ENCODE results near the gene HLCS.
"Not testable (repeated sequence)": the region's sequence is repeated elsewhere in the genome, so short reads cannot be mapped to it uniquely, and the experiment has no call there.

The HLCS gene

GRCh38 chr21:36847189-36847588 is 119.3 kb downstream of the HLCS start:
- DNase-seq (ENCODE audit: low read depth): no peak

- no peak for DNase-seq (ENCODE audit: low read depth)
Measured at GRCh38 chr21:36846631-36847030, 119.8 kb downstream of the HLCS start.

DNA sequence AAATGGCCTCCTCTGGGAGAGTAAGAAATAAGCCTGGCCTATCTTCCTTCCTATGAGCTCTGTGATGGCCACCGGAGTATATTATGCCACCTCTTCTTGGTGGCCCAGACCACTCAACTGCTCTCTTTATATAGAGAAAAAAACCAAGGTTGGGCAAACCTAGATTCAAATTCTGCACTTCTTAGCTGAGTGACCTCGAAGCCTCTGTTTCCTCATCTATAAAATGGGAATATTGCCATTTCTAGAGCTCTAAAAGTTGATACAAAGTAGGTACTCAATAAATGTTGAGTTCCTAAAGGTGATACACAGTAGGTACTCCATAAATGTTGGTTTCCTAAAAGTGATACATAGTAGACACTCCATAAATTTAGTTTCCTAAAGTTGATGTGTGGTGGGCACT is 120.7 kb downstream of the HLCS start:
- no peak for DNase-seq (ENCODE audit: low read depth)

DNA sequence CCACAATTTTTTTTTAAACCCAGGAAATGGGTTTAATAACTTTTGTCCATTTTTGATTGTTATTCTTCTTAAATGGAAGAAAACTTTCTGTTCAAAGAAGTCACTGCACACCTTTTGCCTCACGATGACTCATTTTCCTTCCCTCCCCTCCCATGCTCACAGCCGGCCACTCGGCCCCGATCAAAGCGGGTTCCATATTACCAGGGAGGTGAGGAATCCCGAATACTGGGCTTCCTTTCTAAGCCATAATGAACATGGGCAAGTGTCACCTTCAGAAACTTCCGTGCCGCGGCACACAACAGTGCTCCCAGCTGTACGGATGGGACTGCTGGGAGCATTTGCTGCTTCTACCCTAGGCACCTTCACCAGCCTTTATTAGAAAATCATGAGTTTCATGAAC is 121.4 kb downstream of the HLCS start:
- no peak for DNase-seq (ENCODE audit: low read depth)

DNA sequence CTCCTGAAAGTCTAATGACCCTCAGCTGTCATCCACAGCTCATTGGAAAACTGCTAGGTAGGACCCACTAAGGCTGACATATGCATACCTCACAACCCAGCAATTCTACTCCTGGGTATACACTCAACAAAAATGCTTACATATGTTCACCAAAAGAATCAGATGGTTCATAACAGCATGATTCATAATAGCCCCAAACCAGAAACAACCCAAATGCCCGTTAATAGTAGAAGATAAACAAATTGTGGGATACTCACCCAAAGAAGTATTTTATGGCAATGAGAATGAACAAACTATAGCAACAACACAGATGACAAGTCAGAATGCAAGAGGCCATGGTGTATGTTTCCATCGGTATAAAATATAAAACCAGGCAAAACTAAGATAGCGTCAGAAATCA is 124.6 kb downstream of the HLCS start:
- no peak for DNase-seq (ENCODE audit: low read depth)

DNA sequence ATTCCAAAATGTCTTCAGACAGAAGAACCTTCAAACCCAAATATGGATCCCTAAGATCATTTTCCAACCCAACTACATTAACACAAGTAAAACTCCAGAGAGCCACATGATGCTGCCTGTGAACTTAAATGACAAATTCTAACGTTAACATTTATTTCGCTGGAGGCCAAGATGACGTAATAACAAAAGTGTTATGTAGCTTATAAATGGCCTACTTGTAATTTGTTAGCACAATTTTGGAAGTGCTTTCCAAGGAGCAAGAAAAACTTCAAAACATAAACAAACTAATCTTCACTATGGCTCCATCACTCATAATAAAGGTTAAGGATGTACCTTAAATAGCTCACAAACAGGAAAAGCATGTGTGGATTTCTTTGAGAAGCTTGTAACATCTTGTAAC is 126.7 kb downstream of the HLCS start:
- DNase-seq (ENCODE audit: low read depth): no peak

- no peak for DNase-seq (ENCODE audit: low read depth)
Measured at GRCh38 chr21:36839123-36839522, 127.3 kb downstream of the HLCS start.

DNA sequence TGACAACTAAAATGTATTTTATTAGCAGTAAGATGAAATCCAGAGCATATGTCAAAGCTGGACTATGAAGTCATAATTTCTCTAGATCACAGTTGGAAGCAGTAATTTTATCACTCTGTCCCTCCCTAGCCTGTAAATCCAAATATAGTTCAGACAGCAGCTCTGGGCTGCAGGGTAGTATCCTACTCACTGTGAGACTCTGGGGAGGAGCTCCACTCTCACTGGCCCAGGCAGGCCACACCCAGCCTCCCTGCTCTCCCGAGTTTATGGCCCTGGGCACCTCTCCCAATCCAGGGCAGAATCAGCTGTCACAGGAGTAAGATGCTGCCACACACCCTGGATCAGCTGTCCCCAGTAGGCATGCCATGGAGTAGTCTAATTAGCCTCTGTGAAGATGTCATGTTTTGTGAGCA is 131.1 kb downstream of the HLCS start:
- no peak for DNase-seq (ENCODE audit: low read depth)

GRCh38 chr21:36834192-36834591 is 132.3 kb downstream of the HLCS start:
- DNase-seq (ENCODE audit: low read depth): no peak

- no peak for DNase-seq (ENCODE audit: low read depth)
Measured at GRCh38 chr21:36830100-36830499, 136.4 kb downstream of the HLCS start.

DNA sequence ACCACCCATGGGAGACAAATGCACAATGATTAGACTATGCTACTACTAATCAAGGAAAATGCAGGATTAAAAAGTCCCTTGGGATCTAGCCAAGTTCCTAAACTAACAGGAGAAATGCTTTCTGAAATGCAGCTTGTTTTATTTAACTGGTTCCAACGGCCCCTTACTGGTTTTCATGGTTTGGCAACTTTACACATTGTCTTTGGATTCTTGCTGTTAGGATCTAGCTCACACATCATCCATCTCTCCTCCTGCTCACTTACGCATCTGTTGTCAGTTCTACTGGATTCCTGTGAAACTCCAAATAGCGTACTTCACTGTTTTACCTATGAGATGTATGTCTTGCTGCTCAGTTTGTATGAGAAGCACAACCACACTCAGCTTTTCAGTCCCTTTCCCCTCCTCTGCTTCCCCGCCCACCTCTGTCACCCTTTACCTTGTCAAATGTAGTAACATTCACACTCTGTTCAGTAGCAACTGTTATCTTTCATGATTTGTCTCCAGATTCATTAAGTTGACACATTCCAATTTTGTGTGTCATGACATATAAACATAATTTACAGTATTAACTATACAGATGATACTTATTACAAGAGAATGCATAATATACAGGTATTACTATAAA is 137.5 kb downstream of the HLCS start:
- no peak for DNase-seq (ENCODE audit: low read depth)

DNA sequence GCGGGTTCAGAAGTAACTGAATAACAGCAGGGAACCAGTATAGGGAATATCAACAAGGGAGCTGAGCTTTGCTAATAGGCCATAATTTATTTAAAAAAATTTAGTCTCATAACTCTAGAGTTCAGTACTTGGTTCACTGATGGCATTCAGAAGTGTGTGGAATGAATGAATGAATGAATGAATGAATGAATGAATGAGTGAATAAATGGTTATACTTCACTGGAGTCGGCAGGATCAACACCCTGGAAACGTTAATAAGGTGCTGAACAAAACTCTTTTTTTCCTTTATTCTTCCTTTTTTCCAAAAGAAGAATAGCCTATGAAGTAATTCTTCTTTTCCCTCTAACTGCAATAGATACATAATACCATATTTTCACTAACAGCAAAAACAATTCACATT is 138.3 kb downstream of the HLCS start:
- DNase-seq (ENCODE audit: low read depth): no peak

DNA sequence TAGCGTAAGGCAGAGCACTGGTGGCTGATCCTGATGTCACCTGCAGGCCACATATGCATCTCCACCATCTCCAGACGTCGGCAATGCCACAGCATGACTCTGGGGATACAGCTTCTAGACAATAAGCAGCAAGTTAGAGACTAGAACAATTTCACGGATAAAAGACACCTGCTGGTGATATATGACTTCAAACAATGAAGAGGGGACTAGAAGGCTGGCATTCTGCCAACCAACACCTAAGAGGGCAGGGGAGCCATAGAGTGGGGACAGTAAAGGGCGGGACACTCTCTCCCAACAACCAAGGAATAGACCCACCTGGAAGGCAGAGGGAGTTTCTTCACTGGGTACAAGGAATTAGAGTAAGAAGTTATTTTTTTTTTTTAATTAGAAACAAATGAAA is 140.8 kb downstream of the HLCS start:
- DNase-seq (ENCODE audit: low read depth): no peak

DNA sequence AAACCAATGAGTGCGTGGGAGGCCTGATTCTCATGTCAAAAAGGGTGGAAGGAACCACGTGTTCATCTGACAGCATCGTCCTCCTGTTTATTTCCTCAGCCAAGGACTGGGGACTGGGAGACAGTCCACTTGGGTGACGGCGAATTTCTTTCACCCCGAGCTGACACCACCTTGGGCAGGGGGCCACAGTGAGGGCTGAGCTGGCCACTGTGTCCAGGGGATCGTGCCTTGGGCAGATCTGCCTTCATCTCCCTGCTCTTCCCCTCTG is 145.5 kb downstream of the HLCS start:
- no peak for DNase-seq (ENCODE audit: low read depth)

- no peak for DNase-seq (ENCODE audit: low read depth)
Measured at GRCh38 chr21:36820176-36821031, 146.1 kb downstream of the HLCS start.

DNA sequence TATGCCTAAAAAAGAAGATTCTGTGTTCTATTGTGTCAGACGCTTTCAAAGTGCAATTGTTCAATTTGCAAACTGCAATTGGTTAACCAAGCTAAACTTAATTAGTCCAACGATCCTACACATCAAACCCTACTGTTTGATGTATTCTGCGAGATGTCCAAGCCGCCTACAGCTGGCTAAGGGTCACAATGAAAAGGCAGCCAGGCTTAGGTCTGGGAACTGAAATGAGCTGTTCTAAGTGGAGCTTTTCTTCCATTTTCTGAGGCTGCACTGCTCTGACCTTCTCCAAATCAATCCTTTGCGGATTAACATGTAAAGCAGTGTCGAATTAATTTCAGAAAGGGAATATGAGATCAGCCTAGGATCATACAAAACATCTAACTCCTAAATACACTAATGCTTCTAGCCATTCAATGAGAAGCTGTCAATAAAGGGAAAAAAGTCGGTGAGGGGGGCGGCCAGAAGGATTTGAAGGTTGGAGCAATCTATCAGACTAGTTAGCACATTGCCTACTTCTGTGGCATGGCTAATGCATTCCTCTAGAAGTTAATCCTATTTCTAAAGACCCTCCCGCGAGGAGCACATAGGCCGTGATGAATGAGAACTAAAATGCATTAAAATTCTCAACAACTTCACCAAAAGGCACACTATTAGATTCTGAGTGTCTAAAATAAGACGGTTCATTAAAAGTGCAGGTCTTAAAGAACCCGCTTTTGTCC is 148.6 kb downstream of the HLCS start:
- DNase-seq (ENCODE audit: low read depth): no peak

- DNase-seq (ENCODE audit: low read depth): no peak
Measured at GRCh38 chr21:36816561-36817130, 149.8 kb downstream of the HLCS start.

- DNase-seq (ENCODE audit: low read depth): not testable (repeated sequence)
Measured at GRCh38 chr21:36816026-36816425, 150.4 kb downstream of the HLCS start.

DNA sequence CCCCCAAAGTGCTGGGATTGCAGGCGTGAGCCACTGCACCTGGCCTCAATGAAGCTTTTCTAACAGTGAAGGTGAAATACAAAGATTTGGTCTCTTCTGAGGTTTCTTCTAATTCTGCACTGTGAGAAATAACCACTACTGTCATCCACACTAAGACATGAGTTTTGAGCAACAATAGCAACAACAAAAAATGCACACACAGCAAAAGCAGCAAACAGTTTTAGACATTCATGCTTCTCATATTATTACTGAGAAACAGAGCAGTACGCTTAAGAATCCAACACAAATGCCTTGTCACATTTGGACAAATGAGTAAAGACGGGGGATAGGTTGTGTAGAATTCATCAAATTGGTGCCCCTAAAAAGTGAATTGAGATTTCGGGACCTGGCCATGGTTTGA is 151.2 kb downstream of the HLCS start:
- no peak for DNase-seq (ENCODE audit: low read depth)

DNA sequence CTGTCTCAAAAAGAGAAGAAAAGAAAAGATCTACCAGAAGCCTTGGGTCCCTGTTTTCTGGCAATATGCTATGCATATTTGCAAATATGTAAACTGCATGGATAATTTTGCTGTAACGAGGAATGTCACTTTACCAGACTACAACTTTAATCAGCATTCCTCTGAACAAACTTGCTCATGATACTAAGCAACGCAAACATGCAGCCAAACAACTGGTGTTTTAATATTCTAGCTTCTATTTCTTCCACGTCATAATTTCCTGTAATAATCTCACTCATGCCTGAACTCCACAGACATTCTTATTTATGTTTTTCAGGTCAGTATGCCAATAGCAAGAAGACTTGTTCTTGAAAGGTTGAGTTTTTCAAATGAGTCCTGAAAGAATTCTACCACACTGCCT is 153.4 kb downstream of the HLCS start:
- DNase-seq (ENCODE audit: low read depth): no peak

DNA sequence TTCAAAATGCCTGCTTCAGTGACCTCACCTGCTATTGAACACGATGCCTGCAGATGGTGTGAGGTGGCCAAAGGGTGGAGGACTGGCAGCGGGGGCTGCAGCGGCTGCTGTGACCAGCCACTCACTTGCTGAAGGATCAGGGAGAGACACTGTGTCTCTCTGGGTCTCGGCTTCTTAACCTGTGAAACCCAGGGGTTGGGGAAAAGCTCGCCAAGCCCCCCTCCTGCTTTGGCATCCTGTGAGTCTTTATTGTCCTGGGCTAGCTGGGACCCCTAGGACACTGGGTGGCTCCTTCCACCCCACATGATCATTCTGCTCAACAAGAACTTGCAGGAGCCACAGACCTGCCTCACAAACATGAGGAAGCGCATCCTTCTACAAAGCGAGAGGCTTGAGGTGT is 154.7 kb downstream of the HLCS start:
- DNase-seq (ENCODE audit: low read depth): no peak

DNA sequence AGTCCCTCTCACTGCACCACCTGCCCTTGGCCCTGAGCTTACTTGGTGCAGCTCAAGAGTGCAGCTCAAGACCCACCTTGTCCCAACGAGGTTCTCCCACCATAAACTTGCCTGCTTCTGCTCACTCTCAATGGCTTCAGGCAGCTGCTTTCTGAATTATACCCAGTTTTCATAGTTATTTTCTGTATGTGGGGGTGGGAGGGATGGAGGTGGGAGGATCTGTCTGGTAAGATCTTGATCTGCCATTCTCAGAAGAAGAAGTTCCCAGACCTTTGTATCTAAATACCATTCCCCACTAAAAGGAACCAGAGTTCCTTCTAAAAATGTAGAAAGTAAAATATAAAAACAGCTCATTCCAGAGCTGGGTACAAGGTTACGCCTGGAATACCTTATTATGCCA is 156.0 kb downstream of the HLCS start:
- DNase-seq (ENCODE audit: low read depth): no peak

- no peak for DNase-seq (ENCODE audit: low read depth)
Measured at GRCh38 chr21:36807422-36807928, 159.0 kb downstream of the HLCS start.

Data from activated T-helper 9 cell treated with anti-CD3 and anti-CD28 coated beads, Interleukin-2, amount 50 U/mL, for 16 hours (primary cell).